Measurements from ENCODE around the gene OLFM1.
"Not testable (repeated sequence)": the region's sequence is repeated elsewhere in the genome, so short reads cannot be mapped to it uniquely, and the experiment has no call there.

Gene OLFM1

GRCh38 chr9:135136991-135137832 lies 49.7 kb downstream of the OLFM1 start:
- no peak for DNase-seq

GRCh38 chr9:135138078-135138855 lies 50.8 kb downstream of the OLFM1 start:
- DNase-seq, result no peak

GRCh38 chr9:135139366-135139959 lies 52.0 kb downstream of the OLFM1 start:
- no peak for DNase-seq

- no peak for DNase-seq
Observed at GRCh38 chr9:135141183-135141774, 53.8 kb downstream of the OLFM1 start.

GRCh38 chr9:135144581-135145170 lies 57.2 kb downstream of the OLFM1 start:
- DNase-seq, result no peak

- no peak for DNase-seq
Observed at GRCh38 chr9:135145312-135145711, 57.8 kb downstream of the OLFM1 start.

- no peak for DNase-seq
Observed at GRCh38 chr9:135146241-135146640, 58.8 kb downstream of the OLFM1 start.

GRCh38 chr9:135146766-135147473 lies 59.5 kb downstream of the OLFM1 start:
- DNase-seq, result no peak

GRCh38 chr9:135147474-135147805 lies 60.0 kb downstream of the OLFM1 start:
- DNase-seq, result no peak

DNA sequence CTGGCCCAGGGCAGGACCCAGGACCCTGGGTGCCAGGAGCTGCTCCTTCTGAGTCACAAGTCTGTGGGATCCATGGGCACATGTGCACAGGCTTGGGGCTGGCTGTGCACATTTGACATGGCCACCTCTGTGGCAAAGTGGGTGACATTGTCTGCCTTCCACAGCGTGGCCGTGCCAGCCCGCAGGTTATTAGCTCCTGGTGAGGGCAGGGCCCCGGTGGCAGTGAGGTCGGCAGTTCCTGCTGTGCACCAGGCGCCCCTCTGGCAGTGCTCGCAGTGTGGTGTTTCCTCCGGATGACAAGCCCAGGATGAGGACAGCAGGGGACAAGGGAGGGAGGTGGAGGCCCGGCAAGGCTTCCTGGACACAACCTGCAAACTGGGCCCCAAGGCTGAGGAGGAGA lies 60.5 kb downstream of the OLFM1 start:
- DNase-seq, result no peak

DNA sequence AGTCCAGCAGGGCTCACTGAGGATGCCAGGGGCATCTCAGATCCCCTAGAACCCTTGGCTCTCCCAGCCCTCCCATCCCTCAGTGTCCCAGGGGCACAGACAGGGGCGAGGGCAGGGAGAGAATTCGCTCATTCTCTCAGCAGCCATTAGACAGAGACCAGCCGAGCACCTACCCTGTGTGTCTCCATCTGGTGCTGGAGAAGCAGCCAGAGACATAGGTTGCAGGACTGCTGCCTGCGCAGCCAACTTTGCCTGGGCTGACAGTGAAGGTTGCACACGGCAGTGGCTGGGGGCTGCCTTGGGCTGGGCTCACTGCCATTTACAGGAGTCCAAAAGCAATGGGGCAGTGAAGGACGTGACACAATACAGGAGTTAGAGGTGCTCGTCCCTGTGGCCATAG lies 60.9 kb downstream of the OLFM1 start:
- DNase-seq, result no peak

DNA sequence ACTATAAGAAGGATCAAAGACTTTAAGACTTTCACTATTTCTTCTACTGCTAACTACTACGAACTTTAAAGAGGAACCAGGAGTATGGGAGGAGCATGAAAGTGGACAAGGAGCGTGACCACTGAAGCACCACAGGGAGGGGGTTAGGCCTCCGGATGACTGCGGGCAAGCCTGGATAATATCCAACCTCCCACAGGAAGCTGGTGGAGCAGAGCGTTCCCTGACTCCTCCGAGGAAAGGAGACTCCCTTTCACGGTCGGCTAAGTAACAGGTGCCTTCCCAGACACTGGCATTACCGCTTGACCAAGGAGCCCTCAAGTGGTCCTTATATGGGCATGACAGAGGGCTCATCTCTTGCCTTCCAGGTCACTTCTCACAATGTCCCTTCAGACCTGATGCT lies 62.4 kb downstream of the OLFM1 start:
- DNase-seq, result not testable (repeated sequence)

DNA sequence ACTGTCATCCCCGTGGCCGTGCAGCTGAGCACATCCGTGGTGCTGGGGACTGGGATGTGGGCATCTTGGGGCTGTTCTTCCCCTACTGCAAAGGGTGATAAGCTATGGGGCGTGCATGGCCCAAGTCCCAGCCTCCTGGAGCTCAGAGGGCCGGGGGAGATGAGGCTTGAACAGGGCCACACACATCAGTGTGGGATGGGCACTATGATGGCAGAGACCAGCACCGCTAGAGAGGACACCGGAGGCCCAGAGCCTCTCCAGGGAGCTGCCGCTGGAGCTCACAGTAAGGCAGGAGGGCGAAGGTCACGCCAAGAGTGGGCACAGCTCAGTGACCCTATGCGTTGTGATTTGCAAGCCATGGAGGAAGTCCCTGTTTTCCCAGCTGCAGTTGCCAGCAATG lies 63.5 kb downstream of the OLFM1 start:
- DNase-seq, result no peak

- no peak for DNase-seq
Observed at GRCh38 chr9:135151757-135152613, 64.5 kb downstream of the OLFM1 start.

- no peak for DNase-seq
Observed at GRCh38 chr9:135152614-135153334, 65.3 kb downstream of the OLFM1 start.

- DNase-seq, result no peak
Observed at GRCh38 chr9:135154050-135154615, 66.7 kb downstream of the OLFM1 start.

- no peak for DNase-seq
Observed at GRCh38 chr9:135155396-135155795, 67.9 kb downstream of the OLFM1 start.

DNA sequence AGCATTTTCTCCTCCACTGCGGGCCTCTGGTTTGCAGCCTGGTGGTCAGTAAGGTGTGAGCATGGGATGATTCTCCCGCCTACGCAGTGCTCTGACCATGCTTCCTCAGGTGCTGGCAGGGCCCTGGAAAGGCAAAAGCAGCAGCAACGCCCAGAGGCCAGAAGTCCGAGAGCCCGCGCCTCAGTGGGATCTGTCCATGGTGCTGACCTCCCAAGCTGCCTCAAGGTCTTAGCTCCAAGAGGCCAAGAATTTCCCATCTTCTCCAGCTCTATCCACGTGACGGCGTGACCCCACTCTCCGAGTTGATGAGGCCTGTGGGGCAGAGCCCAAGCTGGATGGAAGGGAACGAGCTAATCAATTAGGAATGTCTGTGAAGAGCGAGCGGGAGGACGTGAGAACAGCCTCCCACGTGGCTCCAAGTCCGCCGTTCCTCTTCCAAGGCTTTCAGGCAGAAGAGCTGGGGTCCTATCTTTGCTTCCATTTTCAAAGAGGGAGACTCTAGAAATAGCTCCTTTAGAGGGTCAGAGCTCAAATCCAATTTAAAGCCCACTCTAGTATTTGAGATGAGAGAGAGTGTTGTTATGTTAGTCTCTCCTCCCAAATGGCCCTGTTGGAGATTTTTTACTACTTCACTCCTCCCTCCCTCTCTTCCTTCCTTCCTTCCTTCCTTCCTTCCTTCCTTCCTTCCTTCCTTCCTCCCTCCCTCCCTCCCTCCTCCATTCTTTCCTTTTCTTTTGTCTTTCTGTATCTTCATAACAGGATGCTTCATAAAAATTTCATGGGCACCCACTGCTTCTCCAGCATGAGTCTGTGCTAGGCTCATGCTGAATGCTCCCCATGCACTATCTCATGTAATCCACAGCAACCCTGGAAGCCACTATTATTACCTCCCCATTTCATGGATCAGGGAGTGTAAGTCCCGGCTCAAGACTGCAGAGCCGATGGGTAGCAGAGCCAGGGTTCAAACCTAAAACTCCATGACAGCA lies 69.3 kb downstream of the OLFM1 start:
- DNase-seq, result no peak

Data from CD4-positive, alpha-beta T cell treated with Interleukin-4 for 1 hour (primary cell).